ENCODE data around the gene POLR2H.
A peak's percentile ranks its signal among the peaks of the same experiment; 100 is the strongest.

The POLR2H gene

GRCh38 chr3:184389935-184390528, 28.5 kb downstream of the POLR2H start:
- no peak for DNase-seq

- DNase-seq = no peak
Measured at GRCh38 chr3:184391266-184391665, 29.8 kb downstream of the POLR2H start.

GRCh38 chr3:184395320-184395660, 33.8 kb downstream of the POLR2H start:
- DNase-seq = no peak

DNA sequence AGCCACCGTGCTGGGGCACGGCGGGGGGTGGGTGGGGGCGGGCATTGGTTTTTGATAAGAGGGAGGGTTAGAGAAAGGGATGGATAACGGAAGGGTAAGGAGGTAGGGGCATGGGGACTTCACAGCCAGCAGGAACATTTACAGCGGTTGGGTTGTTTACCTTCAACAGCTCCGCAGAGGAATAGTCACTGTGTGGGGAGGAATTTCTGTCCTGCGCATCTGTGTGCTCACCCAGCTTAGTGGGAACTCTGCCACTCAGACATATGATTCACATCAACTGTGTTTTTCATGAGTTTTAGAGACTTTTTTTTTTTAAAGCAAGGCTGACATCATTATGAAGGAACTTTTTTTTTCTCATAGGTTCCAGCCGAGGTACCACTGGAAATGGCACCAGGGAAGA, 37.9 kb downstream of the POLR2H start:
- DNase-seq = no peak

- no peak for DNase-seq
Measured at GRCh38 chr3:184405075-184406030, 43.8 kb downstream of the POLR2H start.

DNA sequence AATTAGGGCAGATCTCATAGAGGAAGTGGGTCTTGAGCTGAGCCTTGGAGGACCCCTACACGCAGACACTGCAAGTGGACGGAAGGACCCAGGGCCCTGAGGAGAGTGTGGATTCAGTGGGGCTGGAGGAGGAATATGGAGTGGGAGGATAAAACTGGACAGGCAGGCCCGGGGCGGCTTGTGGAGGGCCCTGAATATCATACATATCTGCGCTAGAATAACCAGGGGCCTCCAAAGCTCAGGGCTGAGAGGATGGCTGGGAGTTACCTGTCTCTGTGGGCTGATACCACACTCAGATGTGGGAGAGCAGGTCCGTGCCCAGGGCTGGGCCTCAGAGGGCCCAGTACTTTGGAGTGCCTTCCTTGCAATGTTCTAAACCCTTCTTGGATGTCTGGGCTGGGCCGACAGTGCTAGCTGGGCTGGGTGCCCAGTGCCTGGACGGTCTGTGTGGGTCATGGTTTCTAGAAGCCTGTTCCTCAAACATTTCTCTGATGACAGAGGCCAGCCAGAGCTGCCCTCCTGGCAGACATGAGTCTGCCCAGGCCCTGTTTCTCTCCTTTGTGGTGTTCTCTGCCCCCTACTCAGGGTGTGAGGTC, 47.9 kb downstream of the POLR2H start:
- no peak for DNase-seq

DNA sequence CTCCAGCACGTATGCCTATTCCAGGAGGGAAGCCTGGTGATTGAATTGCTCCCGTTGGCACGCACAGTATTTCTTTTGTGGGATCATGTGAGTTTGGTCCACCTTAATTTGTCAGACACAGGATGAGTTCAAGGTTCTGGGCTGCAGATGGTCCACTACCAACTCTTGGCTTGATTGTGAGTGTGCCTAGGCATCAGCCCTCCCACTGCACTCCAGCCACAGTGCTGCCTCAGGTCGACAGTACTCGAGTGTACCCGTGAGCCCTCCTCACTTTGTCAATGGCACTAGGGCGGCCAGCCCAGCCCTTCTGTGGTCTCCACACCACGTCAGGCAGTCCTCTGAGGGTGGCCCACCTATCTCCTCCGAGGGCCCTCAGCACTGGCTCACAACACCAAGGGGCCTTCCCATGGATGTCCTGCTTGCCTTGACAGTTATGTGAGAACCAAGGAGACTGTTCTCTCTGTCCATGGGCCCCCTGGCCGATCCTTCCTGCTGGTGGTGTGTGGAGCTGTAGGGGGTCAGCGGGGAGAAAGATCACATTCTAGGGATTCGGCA, 48.5 kb downstream of the POLR2H start:
- no peak for DNase-seq

GRCh38 chr3:184414418-184415202, 53.1 kb downstream of the POLR2H start:
- no peak for DNase-seq

DNA sequence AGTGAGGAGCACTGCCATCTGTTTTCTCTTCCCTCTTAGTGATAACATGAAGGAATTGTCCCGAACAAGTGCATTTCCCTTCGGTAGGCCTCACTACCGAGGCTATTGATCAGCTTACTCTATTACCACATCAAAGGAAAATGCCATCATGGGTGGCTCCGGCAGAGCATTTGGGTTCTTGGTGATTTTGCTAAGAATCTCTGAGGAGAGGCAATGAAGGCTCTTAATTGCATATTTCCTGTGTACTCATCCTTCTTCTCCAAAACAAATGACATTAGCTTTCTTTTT, 53.6 kb downstream of the POLR2H start:
- no peak for DNase-seq

GRCh38 chr3:184417619-184418327, 56.3 kb downstream of the POLR2H start:
- DNase-seq = peak; percentile 67

All from activated CD4-positive, alpha-beta T cell treated with anti-CD3 and anti-CD28 coated beads, Interleukin-2, amount 50 U/mL, for 1 hour (primary cell).